Mesenchymal stem cell (in vitro differentiated cells and primary cell): Measurements from ENCODE around the gene CCDC61.

Experiments used
- DNase-seq: peaks from one replicate; pipeline ENCODE4 v3.0.0-alpha.2; 2013
- H2AFZ ChIP-seq: one replicate; pipeline ENCODE4 v1.6.1; 2013; ENCODE audit warnings: low read depth, mild to moderate bottlenecking, control low read depth, inconsistent platforms, low read length, moderate library complexity
- H2AK5ac ChIP-seq: 2 replicates; pipeline ENCODE4 v1.6.1; 2013; ENCODE audit warnings: low read length, moderate library complexity, mild to moderate bottlenecking, inconsistent platforms; ENCODE audit not compliant: severe bottlenecking
- H2BK120ac ChIP-seq: one replicate; pipeline ENCODE4 v1.6.1; 2013; ENCODE audit warnings: low read depth, mild to moderate bottlenecking, inconsistent platforms, low read length, moderate library complexity
- H2BK12ac ChIP-seq, 2 experiments: one replicate each; pipeline ENCODE4 v1.6.1; 2013; ENCODE audit warnings: inconsistent platforms in 2 of 2, low read length in 2 of 2, mild to moderate bottlenecking in 2 of 2, moderate library complexity in 2 of 2, control low read depth in 1 of 2
- H2BK15ac ChIP-seq: one replicate; pipeline ENCODE4 v1.6.1; 2013; ENCODE audit warnings: mild to moderate bottlenecking, low read depth, inconsistent platforms; ENCODE audit not compliant: poor library complexity, severe bottlenecking
- H2BK5ac ChIP-seq: 2 replicates; pipeline ENCODE4 v1.6.1; 2013; ENCODE audit warnings: low read depth, mild to moderate bottlenecking, low read length, control low read depth, inconsistent platforms; ENCODE audit not compliant: poor library complexity, severe bottlenecking
- H3K14ac ChIP-seq, 2 experiments: one replicate each; pipeline ENCODE4 v1.6.1; 2013; ENCODE audit warnings: inconsistent platforms in 2 of 2, low read length in 2 of 2, control low read depth in 1 of 2, mild to moderate bottlenecking in 1 of 2, moderate library complexity in 1 of 2
- H3K18ac ChIP-seq, 2 experiments: one replicate each; pipeline ENCODE4 v1.6.1; 2013; ENCODE audit warnings: inconsistent platforms in 2 of 2, low read length in 2 of 2, control low read depth in 1 of 2, low read depth in 1 of 2, mild to moderate bottlenecking in 1 of 2
- H3K23ac ChIP-seq, 2 experiments: one replicate each; pipeline ENCODE4 v1.6.1; 2013; ENCODE audit warnings: inconsistent platforms in 2 of 2, low read length in 2 of 2, mild to moderate bottlenecking in 2 of 2, moderate library complexity in 2 of 2, control low read depth in 1 of 2
- H3K27ac ChIP-seq: 2 replicates; pipeline ENCODE4 v1.5.1; 2013; ENCODE audit warnings: mild to moderate bottlenecking, moderate library complexity, low read length, control low read depth, inconsistent platforms; ENCODE audit not compliant: poor library complexity, severe bottlenecking
- H3K27me3 ChIP-seq, 2 experiments: 2 replicates each; pipeline versions ENCODE4 v1.6.1 to v1.7.0; 2013; ENCODE audit warnings: low read length in 2 of 2, mild to moderate bottlenecking in 2 of 2, moderate library complexity in 2 of 2, control low read depth in 1 of 2, inconsistent platforms in 1 of 2; ENCODE audit not compliant: control insufficient read depth in 1 of 2, insufficient read depth in 1 of 2
- H3K36me3 ChIP-seq, 2 experiments: 2 replicates each; pipeline versions ENCODE4 v1.6.1 to v1.7.0; 2013; ENCODE audit warnings: low read length in 2 of 2, control low read depth in 1 of 2, inconsistent platforms in 1 of 2, low read depth in 1 of 2, mild to moderate bottlenecking in 1 of 2; ENCODE audit not compliant: insufficient read depth in 2 of 2, control insufficient read depth in 1 of 2
- H3K4ac ChIP-seq, 2 experiments: one replicate each; pipeline ENCODE4 v1.6.1; 2013; ENCODE audit warnings: inconsistent platforms in 2 of 2, low read length in 2 of 2, mild to moderate bottlenecking in 2 of 2, moderate library complexity in 2 of 2, control low read depth in 1 of 2, low read depth in 1 of 2
- H3K4me1 ChIP-seq: 2 replicates; pipeline ENCODE4 v1.6.1; 2013; ENCODE audit warnings: low read depth, low read length, control low read depth; ENCODE audit not compliant: control insufficient read depth, insufficient read depth
- H3K4me2 ChIP-seq: 2 replicates; pipeline ENCODE4 v1.6.1; 2013; ENCODE audit warnings: low read length, mild to moderate bottlenecking, inconsistent platforms; ENCODE audit not compliant: poor library complexity, severe bottlenecking
- H3K4me3 ChIP-seq, 2 experiments: 2 replicates each; pipeline versions ENCODE4 v1.5.1 to v1.7.0; 2013; ENCODE audit warnings: low read length in 2 of 2, mild to moderate bottlenecking in 2 of 2, control low read depth in 1 of 2, low read depth in 1 of 2; ENCODE audit not compliant: insufficient read depth in 1 of 2
- H3K79me1 ChIP-seq: replicated peaks from 2 replicates; pipeline ENCODE4 v1.6.1; 2013; ENCODE audit warnings: mild to moderate bottlenecking, control low read depth, low read length, inconsistent platforms; ENCODE audit not compliant: poor library complexity, severe bottlenecking
- H3K9ac ChIP-seq: 2 replicates; pipeline ENCODE4 v1.7.0; 2013; ENCODE audit warnings: mild to moderate bottlenecking, low read length, moderate library complexity
- H3K9me3 ChIP-seq: 2 replicates; pipeline ENCODE4 v1.7.0; 2013; ENCODE audit warnings: mild to moderate bottlenecking, low read length; ENCODE audit not compliant: control insufficient read depth
- H4K8ac ChIP-seq: one replicate; pipeline ENCODE4 v1.6.1; 2013; ENCODE audit warnings: inconsistent platforms, mild to moderate bottlenecking, low read length, moderate library complexity
- H4K91ac ChIP-seq: one replicate; pipeline ENCODE4 v1.6.1; 2013; ENCODE audit warnings: mild to moderate bottlenecking, low read length, inconsistent platforms
- WGBS: methylation state at CpG from one replicate; pipeline ENCODE4 v1.1.7; 2013; ENCODE audit warnings: mixed read lengths; 5-methylcytosine and 5-hydroxymethylcytosine counted together

The CCDC61 gene

DNA sequence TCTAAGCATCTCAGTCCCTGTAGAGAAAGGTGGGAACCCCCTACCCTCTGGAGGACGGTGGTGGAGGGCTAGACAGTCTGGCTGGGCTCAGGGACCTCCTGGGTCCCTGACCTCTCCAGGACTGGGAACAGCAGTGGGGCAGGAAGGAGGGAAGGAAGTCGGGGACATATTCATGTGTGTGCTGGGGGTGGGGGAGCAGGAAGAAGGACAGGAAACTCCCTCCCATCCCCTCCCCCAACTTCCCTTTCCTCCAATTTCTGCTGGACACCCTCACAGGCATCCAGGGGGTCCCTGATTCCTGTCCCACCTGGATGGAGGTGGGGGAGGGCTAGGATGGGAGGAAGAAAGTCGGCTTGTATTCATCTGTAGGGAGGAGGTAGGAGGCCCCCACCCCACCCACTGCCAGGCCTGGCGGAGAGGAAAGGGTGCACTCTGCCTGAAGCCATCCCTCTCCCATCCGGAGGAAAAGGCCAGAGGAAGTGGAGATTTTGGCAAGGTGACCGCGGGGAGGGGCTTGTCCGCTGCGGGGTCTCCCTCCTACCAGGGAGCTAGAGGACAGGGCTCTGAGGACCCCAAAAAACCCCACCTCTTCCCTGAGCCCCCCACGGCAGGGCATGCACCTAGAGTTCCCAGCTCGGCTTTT lies 23.9 kb upstream of the CCDC61 start:
- H3K4ac ChIP-seq: no peak overlapping the region
- no peaks in the 10 kb centered on the region for H3K9me3 ChIP-seq
- H3K4me1 ChIP-seq: peaks cover 5% of the 10 kb centered on the region
- H2BK12ac ChIP-seq: no peak overlapping the region
- no peaks in the 10 kb centered on the region for H3K36me3 ChIP-seq
- H3K18ac ChIP-seq: no peak overlapping the region
- H4K8ac ChIP-seq: no peak overlapping the region
- peaks cover 66 to 81% of the 10 kb centered on the region in 2 experiments for H3K27me3 ChIP-seq
- WGBS: 55% methylated on average over 9 of the region's 11 CpGs
- no peak for DNase-seq
- H3K14ac ChIP-seq: no peak overlapping the region
- H2BK5ac ChIP-seq: no peak overlapping the region
- no peak overlapping the region for H4K91ac ChIP-seq
- H2BK15ac ChIP-seq: no peak overlapping the region
- no peak overlapping the region for H3K27ac ChIP-seq
- no peaks in the 10 kb centered on the region for H3K79me1 ChIP-seq
- H3K9ac ChIP-seq: no peak overlapping the region
- no peak overlapping the region for H3K4me2 ChIP-seq
- H2BK120ac ChIP-seq: no peak overlapping the region
- no peak overlapping the region for H3K23ac ChIP-seq
- no peak overlapping the region for H2AFZ ChIP-seq
- no peak overlapping the region for H3K4me3 ChIP-seq
- no peak overlapping the region for H2AK5ac ChIP-seq

DNA sequence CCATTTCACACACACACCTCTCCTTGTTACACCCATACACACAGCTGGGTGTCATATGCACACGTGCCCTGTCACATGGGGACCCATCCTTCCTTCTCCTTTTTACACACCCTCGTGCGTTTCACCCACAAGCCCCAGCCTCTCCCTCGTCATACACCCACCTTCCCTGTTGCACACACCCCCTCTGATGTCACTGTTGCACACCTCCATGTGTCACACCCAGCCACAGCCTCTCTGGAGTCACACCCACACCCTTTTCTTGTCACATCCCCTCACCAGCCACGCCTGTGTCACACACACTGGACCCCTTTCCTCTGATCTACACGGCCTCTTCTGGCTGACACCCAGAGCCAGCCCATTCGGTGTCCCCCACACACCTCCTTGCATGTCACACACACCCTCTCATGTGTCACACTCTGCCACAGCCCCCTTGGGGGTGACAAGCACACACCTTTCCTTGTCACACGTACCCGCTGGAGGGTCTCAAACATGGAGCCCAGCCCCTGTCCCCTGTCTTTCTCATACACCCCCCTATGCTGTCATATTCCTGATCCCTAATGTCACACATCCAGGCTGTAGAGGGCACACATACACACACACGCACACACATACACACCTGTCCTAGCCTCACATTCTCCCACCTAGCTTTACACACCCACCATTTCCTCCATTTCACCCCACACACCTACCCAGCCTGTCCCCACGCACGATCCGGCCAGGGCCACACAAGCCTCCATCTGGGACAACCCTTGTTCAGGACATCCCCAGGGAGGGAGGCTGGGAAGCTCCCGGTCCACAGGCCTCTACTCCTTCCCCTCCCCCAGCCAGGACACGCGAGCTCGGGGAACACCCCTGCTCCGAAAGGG lies 23.0 kb upstream of the CCDC61 start:
- Histone ChIP-seq H2BK12ac (no peak overlapping the region), H3K4me3 (no peak overlapping the region), H4K8ac (no peak overlapping the region), H2BK15ac (no peak overlapping the region), H3K4me1 (peaks cover 5% of the 10 kb centered on the region), H2BK120ac (no peak overlapping the region), H2AK5ac (no peak overlapping the region), H2AFZ (no peak overlapping the region), H3K4ac (no peak overlapping the region), H3K18ac (no peak overlapping the region), H3K23ac (no peak overlapping the region), H4K91ac (no peak overlapping the region), H3K79me1 (no peaks in the 10 kb centered on the region), H3K14ac (no peak overlapping the region), H3K36me3 (no peaks in the 10 kb centered on the region), H2BK5ac (no peak overlapping the region), H3K27ac (no peak overlapping the region), H3K4me2 (no peak overlapping the region), H3K9me3 (no peaks in the 10 kb centered on the region), H3K9ac (no peak overlapping the region), H3K27me3 (peaks cover 65 to 79% of the 10 kb centered on the region in 2 experiments)
- WGBS: 57% methylated on average over 17 of the region's 18 CpGs
- no peak for DNase-seq

DNA sequence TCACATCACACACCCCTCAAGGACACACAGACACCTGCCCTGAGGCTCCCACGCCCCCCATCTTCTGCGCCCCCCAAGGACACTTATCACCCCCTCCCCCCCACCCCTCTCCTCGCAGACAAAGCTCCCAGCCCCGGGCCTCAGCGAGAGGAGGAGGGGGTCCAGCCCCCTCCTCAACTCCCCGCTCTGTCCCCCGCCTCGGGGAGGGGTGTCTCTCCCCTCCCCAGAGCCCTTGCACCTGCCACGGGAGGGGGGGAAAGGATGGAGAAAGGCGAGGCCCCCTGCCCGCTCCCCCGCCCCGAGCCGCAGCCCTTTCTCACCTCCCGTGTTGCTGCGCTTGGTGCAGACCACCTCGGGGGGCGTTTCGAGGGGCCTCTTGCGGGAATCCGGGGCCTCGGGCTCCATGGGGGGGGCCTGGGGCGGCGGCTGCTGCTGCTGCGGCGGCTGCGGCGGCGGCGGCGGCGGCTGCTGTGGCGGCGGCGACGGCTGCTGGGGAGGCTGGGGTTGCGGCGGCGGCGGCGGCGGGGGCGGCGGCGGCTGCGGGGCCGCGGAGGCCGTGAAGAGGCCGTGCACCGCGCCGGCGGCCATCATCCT lies 22.2 kb upstream of the CCDC61 start:
- DNase-seq: no peak
- WGBS: 2% methylated on average over 9 of the region's 54 CpGs
- H3K27me3 ChIP-seq: peaks cover 68 to 81% of the 10 kb centered on the region in 2 experiments
- H3K4ac ChIP-seq: no peak overlapping the region
- no peak overlapping the region for H3K9ac ChIP-seq
- H3K4me1 ChIP-seq: peaks cover 5% of the 10 kb centered on the region
- no peak overlapping the region for H3K4me3 ChIP-seq
- H2BK5ac ChIP-seq: no peak overlapping the region
- no peak overlapping the region for H2BK15ac ChIP-seq
- H3K36me3 ChIP-seq: no peaks in the 10 kb centered on the region
- H4K91ac ChIP-seq: no peak overlapping the region
- H3K4me2 ChIP-seq: no peak overlapping the region
- H4K8ac ChIP-seq: no peak overlapping the region
- no peak overlapping the region for H2AK5ac ChIP-seq
- no peak overlapping the region for H3K27ac ChIP-seq
- no peak overlapping the region for H3K14ac ChIP-seq
- H3K18ac ChIP-seq: no peak overlapping the region
- H3K79me1 ChIP-seq: no peaks in the 10 kb centered on the region
- H2BK120ac ChIP-seq: no peak overlapping the region
- H3K9me3 ChIP-seq: no peaks in the 10 kb centered on the region
- H3K23ac ChIP-seq: no peak overlapping the region
- H2BK12ac ChIP-seq: no peak overlapping the region
- H2AFZ ChIP-seq: no peak overlapping the region
